H1 (cell line): ENCODE data around the gene RAD51B. TPM values are rescaled to one million over a fixed set of nuclear protein-coding genes. Genes with fewer than 3 reads are reported as not detected.

Source experiments
- CTCF ChIA-PET: fragments of 300-600 bp; sonication (Branson Sonifier 250); formaldehyde crosslinking; loops from one replicate; lab custom pipeline; 2021; ENCODE audit not compliant: partially characterized antibody; lab: Charles Lee
- POLR2A ChIA-PET: fragments of 300-600 bp; sonication (Branson Sonifier 250); formaldehyde crosslinking; loops from one replicate; lab custom pipeline; 2021; ENCODE audit warnings: inconsistent platforms; ENCODE audit not compliant: partially characterized antibody; lab: Charles Lee
- DNase-seq, 2 experiments: peaks; one replicate each; pipeline versions ENCODE4 v3.0.0 to v3.0.0-alpha.2; 2010 to 2022; ENCODE audit warnings: low spot score in 2 of 2, low read depth in 1 of 2, mixed read lengths in 1 of 2
- FAIRE-seq: peaks from 2 replicates; lab custom pipeline; 2011; peaks lifted over from hg19 to GRCh38; lab: Jason Lieb, UNC
- H2AFZ ChIP-seq: 2 replicates; pipeline ENCODE4 v1.8.1; 2012; ENCODE audit warnings: low read length, inconsistent platforms
- H2AK5ac ChIP-seq: 2 replicates; pipeline ENCODE4 v1.6.1; 2013; ENCODE audit warnings: low read depth, low read length
- H2BK120ac ChIP-seq: replicated peaks from 2 replicates; pipeline ENCODE3; 2013; ENCODE audit warnings: low read depth, low read length, inconsistent platforms
- H2BK12ac ChIP-seq: 2 replicates; pipeline ENCODE4 v1.6.1; 2013; ENCODE audit warnings: low read depth, low read length
- H2BK15ac ChIP-seq: 2 replicates; pipeline ENCODE4 v1.6.1; 2013; ENCODE audit warnings: low read length
- H2BK20ac ChIP-seq: 2 replicates; pipeline ENCODE4 v1.6.1; 2013; ENCODE audit warnings: low read length
- H2BK5ac ChIP-seq: 2 replicates; pipeline ENCODE4 v1.6.1; 2013; ENCODE audit warnings: low read depth, low read length
- H3K14ac ChIP-seq: 2 replicates; pipeline ENCODE4 v1.6.1; 2013; ENCODE audit warnings: inconsistent platforms; ENCODE audit not compliant: insufficient read length
- H3K18ac ChIP-seq: 2 replicates; pipeline ENCODE4 v1.6.1; 2013; ENCODE audit warnings: low read length; ENCODE audit errors: extremely low read depth
- H3K23ac ChIP-seq: 2 replicates; pipeline ENCODE4 v1.6.1; 2013; ENCODE audit warnings: inconsistent platforms; ENCODE audit not compliant: insufficient read length
- H3K23me2 ChIP-seq: 2 replicates; pipeline ENCODE4 v1.6.1; 2013; ENCODE audit warnings: low read depth, low read length
- H3K27ac ChIP-seq: 2 replicates; pipeline ENCODE4 v1.6.1; 2011; ENCODE audit warnings: low read depth, low read length, inconsistent platforms
- H3K27me3 ChIP-seq, 4 experiments: replicated peaks in 1 of 4; 1 replicate in 1 of 4; 2 replicates in 3 of 4; pipeline versions ENCODE4 v1.6.1 to v1.8.1; 2011 to 2013; ENCODE audit warnings: low read length in 3 of 4, mild to moderate bottlenecking in 3 of 4, inconsistent platforms in 2 of 4, mixed read lengths in 2 of 4, moderate library complexity in 1 of 4; ENCODE audit not compliant: control insufficient read depth in 3 of 4, insufficient read depth in 3 of 4; ENCODE audit errors: extremely low read depth in 1 of 4
- H3K36me3 ChIP-seq, 4 experiments: 2 replicates each; pipeline versions ENCODE4 v1.6.1 to v1.8.1; 2011 to 2013; ENCODE audit warnings: mild to moderate bottlenecking in 4 of 4, low read length in 3 of 4, moderate library complexity in 2 of 4, control low read depth in 1 of 4, inconsistent platforms in 1 of 4; ENCODE audit not compliant: insufficient read depth in 4 of 4, control insufficient read depth in 2 of 4
- H3K4ac ChIP-seq: replicated peaks from 2 replicates; pipeline ENCODE3; 2013; ENCODE audit warnings: low read length, low read depth, mixed read lengths, inconsistent platforms; ENCODE audit not compliant: insufficient read length
- H3K4me1 ChIP-seq, 4 experiments: replicated peaks in 1 of 4; 1 replicate in 1 of 4; 2 replicates in 3 of 4; pipeline versions ENCODE4 v1.6.1 to v1.8.1; 2011 to 2013; ENCODE audit warnings: low read length in 3 of 4, inconsistent platforms in 2 of 4, mixed read lengths in 1 of 4; ENCODE audit not compliant: insufficient read depth in 4 of 4, control insufficient read depth in 3 of 4
- H3K4me2 ChIP-seq, 2 experiments: 2 replicates each; pipeline versions ENCODE4 v1.6.1 to v1.8.1; 2011 to 2013; ENCODE audit warnings: low read depth in 2 of 2, low read length in 2 of 2, control low read depth in 1 of 2, inconsistent platforms in 1 of 2, mild to moderate bottlenecking in 1 of 2; ENCODE audit not compliant: insufficient read depth in 1 of 2
- H3K4me3 ChIP-seq, 4 experiments: fragments of 200-600, 300-600 bp in 1 of 4; sonication (generic), shearing (Covaris generic), sonication (Bioruptor Twin) in 1 of 4; 2 replicates each; pipeline versions ENCODE4 v1.5.1 to v1.8.1; 2011 to 2016; ENCODE audit warnings: low read length in 4 of 4, low read depth in 3 of 4, control low read depth in 2 of 4, inconsistent platforms in 2 of 4, mild to moderate bottlenecking in 2 of 4, mixed read lengths in 1 of 4, moderate library complexity in 1 of 4; ENCODE audit not compliant: insufficient read depth in 2 of 4; ENCODE audit errors: extremely low read depth in 1 of 4
- H3K56ac ChIP-seq: replicated peaks from 2 replicates; pipeline ENCODE3; 2013; ENCODE audit warnings: low read depth, mild to moderate bottlenecking, mixed read lengths, low read length, inconsistent platforms; ENCODE audit not compliant: insufficient read length
- H3K79me1 ChIP-seq: 2 replicates; pipeline ENCODE4 v1.6.1; 2013; ENCODE audit warnings: low read depth, low read length, control low read depth
- H3K79me2 ChIP-seq, 2 experiments: 2 replicates each; pipeline versions ENCODE4 v1.6.1 to v1.8.1; 2012 to 2013; ENCODE audit warnings: low read length in 2 of 2, mild to moderate bottlenecking in 2 of 2, inconsistent platforms in 1 of 2; ENCODE audit not compliant: insufficient read depth in 2 of 2, control insufficient read depth in 1 of 2
- H3K9ac ChIP-seq, 4 experiments: replicated peaks in 1 of 4; 1 replicate in 1 of 4; 2 replicates in 3 of 4; pipeline versions ENCODE4 v1.6.1 to v1.8.1; 2011 to 2013; ENCODE audit warnings: low read depth in 3 of 4, low read length in 3 of 4, control low read depth in 2 of 4, mild to moderate bottlenecking in 2 of 4, moderate library complexity in 2 of 4, inconsistent platforms in 1 of 4; ENCODE audit errors: extremely low read depth in 1 of 4
- H3K9me3 ChIP-seq, 2 experiments: 2 replicates each; pipeline versions ENCODE4 v1.6.1 to v1.8.1; 2012 to 2013; ENCODE audit warnings: mild to moderate bottlenecking in 2 of 2, moderate library complexity in 2 of 2, control low read depth in 1 of 2, inconsistent platforms in 1 of 2, low read depth in 1 of 2, low read length in 1 of 2, mixed read lengths in 1 of 2; ENCODE audit not compliant: insufficient read depth in 2 of 2
- H4K20me1 ChIP-seq, 2 experiments: replicated peaks in 1 of 2; 2 replicates each; pipeline versions ENCODE3 to v1.8.1; 2011 to 2013; ENCODE audit warnings: inconsistent platforms in 2 of 2, low read length in 2 of 2, mild to moderate bottlenecking in 1 of 2; ENCODE audit not compliant: insufficient read depth in 2 of 2, control insufficient read depth in 1 of 2
- H4K5ac ChIP-seq: 2 replicates; pipeline ENCODE4 v1.6.1; 2013; ENCODE audit warnings: low read length, low read depth, mixed read lengths, inconsistent platforms; ENCODE audit not compliant: insufficient read length
- H4K8ac ChIP-seq: 2 replicates; pipeline ENCODE4 v1.8.0; 2013; ENCODE audit warnings: mild to moderate bottlenecking, moderate library complexity, low read length, inconsistent platforms; ENCODE audit not compliant: insufficient read depth; ENCODE audit errors: extremely low read depth
- H4K91ac ChIP-seq: replicated peaks from 2 replicates; pipeline ENCODE3; 2013; ENCODE audit warnings: low read length, mixed read lengths, inconsistent platforms; ENCODE audit not compliant: insufficient read length
- WGBS, 2 experiments: shearing (Covaris generic) in 1 of 2; methylation state at CpG; one replicate each; pipeline versions ENCODE4 v1.1.6 to v1.1.7; 2013 to 2015; ENCODE audit warnings: low lambda C conversion rate in 2 of 2, mixed read lengths in 2 of 2, inconsistent platforms in 1 of 2, low coverage in 1 of 2, missing lambda C conversion rate in 1 of 2; ENCODE audit not compliant: insufficient replicate concordance in 2 of 2, insufficient coverage in 1 of 2, insufficient read length in 1 of 2; ENCODE audit errors: extremely low coverage in 1 of 2, missing lambda C conversion rate in 1 of 2; 5-methylcytosine and 5-hydroxymethylcytosine counted together
- polyA plus RNA-seq, 7 experiments: library from polyadenylated mRNA; depleted of rRNA in 3 of 7; stranded (reverse) in 5 of 7; unstranded in 2 of 7; fragments of >200 nt in 5 of 7; fragments of 200-250 nt in 2 of 7; gene quantifications; 1 replicate in 5 of 7; 2 replicates in 1 of 7; 4 replicates in 1 of 7; pipeline versions ENCODE4 v1.2.1 to v1.2.3, GENCODE V29; 2011 to 2013; ENCODE audit warnings: missing spikeins in 2 of 7, mixed read lengths in 2 of 7
- total RNA-seq: library from RNA; stranded (reverse); fragmentation: NEBNext Ultra II Directional; extraction: Animal tissue kit (Norgen Biotek cat#: 25700); gene quantifications from 2 replicates; pipeline ENCODE4 v1.2.1, GENCODE V29; 2021

The RAD51B gene
- total and polyA plus RNA-seq, 2 of the 8 experiments (the other 6 are each of a cell fraction or from before 2014, with no cell fraction given) = 3.9 to 14.9 TPM

DNA sequence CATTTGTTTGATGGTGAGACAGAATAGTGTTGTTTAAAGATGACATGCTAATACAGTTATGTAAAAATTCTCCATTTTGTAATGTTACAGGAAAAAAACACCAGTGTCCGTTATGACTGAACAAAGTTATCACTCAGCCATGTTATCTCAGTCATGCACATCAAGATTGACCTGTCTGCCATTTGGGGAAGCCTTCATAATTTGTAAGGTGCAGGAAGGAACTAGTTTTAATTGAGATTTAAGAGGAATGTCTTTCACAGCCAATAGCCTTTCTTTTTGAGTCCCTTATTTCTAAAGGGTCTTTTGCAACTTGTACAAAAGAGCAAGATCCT lies 432.2 kb downstream of the RAD51B start:
- POLR2A ChIA-PET = interaction anchor here (1.2 to 2.0 kb wide), 3 partner anchors 10 to 542 kb away, joined by 4 to 5 read pairs (median 5); partner anchors contain the start of gene ZFP36L1
- Histone ChIP-seq H4K8ac (no peak overlapping the region), H3K79me2 (no peaks in the 10 kb centered on the region), H3K9me3 (no peaks in the 10 kb centered on the region), H3K4me2 (no peak overlapping the region), H3K27me3 (no peaks in the 10 kb centered on the region), H3K36me3 (no peaks in the 10 kb centered on the region), H2BK120ac (no peak overlapping the region), H3K4me1 (peaks cover 2 to 24% (median 15%) of the 10 kb centered on the region in 4 experiments; a peak in 5 of 7 replicates), H3K14ac (no peak overlapping the region), H2BK12ac (no peak overlapping the region), H3K56ac (no peak overlapping the region), H4K91ac (no peak overlapping the region), H3K9ac (no peak overlapping the region), H3K18ac (0 out of 2 replicates have a peak overlapping the region, but pooled peaks have one; percentile 36), H3K4ac (no peak overlapping the region), H2BK15ac (no peak overlapping the region), H2AK5ac (no peak overlapping the region), H3K79me1 (no peaks in the 10 kb centered on the region), H4K20me1 (no peaks in the 10 kb centered on the region), H2BK20ac (no peak overlapping the region), H4K5ac (no peak overlapping the region), H3K27ac (no peak overlapping the region), H2AFZ (no peak overlapping the region), H3K4me3 (no peak overlapping the region), H3K23ac (no peak overlapping the region), H3K23me2 (no peaks in the 10 kb centered on the region), H2BK5ac (no peak overlapping the region)
- no peak for DNase-seq
- CTCF ChIA-PET = interaction anchor here (0.8 to 6.3 kb wide), 6 partner anchors 9 to 566 kb away, joined by 3 to 76 read pairs (median 3); no protein-coding TSS in a partner anchor
- FAIRE-seq = no peak
- 96% methylated on average over 1 of the region's 1 CpG; no CpG with 5 or more reads in 1 of the 2 experiments for WGBS, 2 experiments
